GM19395 (cell line): ENCODE results near the gene IGIP.

Experiments used
- ATAC-seq: cut with Tn5 transposase; IDR thresholded peaks from one replicate; pipeline ENCODE4 v1.9.1; 2021; ENCODE audit warnings: mild to moderate bottlenecking, moderate library complexity; ENCODE audit not compliant: unreplicated experiment

IGIP gene

GRCh38 chr5:140125637-140126036 is at the start of gene IGIP:
IGIP (plus strand) TSS chr5:140125937; CDS start chr5:140128477, 2,540 bp downstream.
- no peak for ATAC-seq

- no peak for ATAC-seq
Observed at GRCh38 chr5:140076142-140076541, 49.6 kb upstream of the IGIP start.

- ATAC-seq: no peak
Observed at GRCh38 chr5:140076788-140077187, 48.9 kb upstream of the IGIP start.

GRCh38 chr5:140083120-140083519 is 42.6 kb upstream of the IGIP start:
- no peak for ATAC-seq

- no peak for ATAC-seq
Observed at GRCh38 chr5:140083650-140084049, 42.1 kb upstream of the IGIP start.

- ATAC-seq: no peak
Observed at GRCh38 chr5:140084541-140084940, 41.2 kb upstream of the IGIP start.

- ATAC-seq: no peak
Observed at GRCh38 chr5:140090251-140090650, 35.5 kb upstream of the IGIP start.

GRCh38 chr5:140093179-140093578 is 32.6 kb upstream of the IGIP start:
- no peak for ATAC-seq

- no peak for ATAC-seq
Observed at GRCh38 chr5:140093866-140094265, 31.9 kb upstream of the IGIP start.

- no peak for ATAC-seq
Observed at GRCh38 chr5:140094889-140095288, 30.8 kb upstream of the IGIP start.

GRCh38 chr5:140101179-140101578 is 24.6 kb upstream of the IGIP start:
- ATAC-seq: no peak

- ATAC-seq: no peak
Observed at GRCh38 chr5:140103154-140103553, 22.6 kb upstream of the IGIP start.

- no peak for ATAC-seq
Observed at GRCh38 chr5:140104100-140104499, 21.6 kb upstream of the IGIP start.

- ATAC-seq: no peak
Observed at GRCh38 chr5:140106101-140106500, 19.6 kb upstream of the IGIP start.

GRCh38 chr5:140106805-140107311 is 18.9 kb upstream of the IGIP start:
- ATAC-seq: no peak

GRCh38 chr5:140107312-140108092 is 18.2 kb upstream of the IGIP start:
- ATAC-seq: peak; percentile 87

- peak; percentile 9 for ATAC-seq
Observed at GRCh38 chr5:140108093-140109017, 17.4 kb upstream of the IGIP start.

- ATAC-seq: no peak
Observed at GRCh38 chr5:140109018-140109758, 16.5 kb upstream of the IGIP start.

GRCh38 chr5:140109759-140110645 is 15.7 kb upstream of the IGIP start:
- no peak for ATAC-seq

GRCh38 chr5:140110646-140110957 is 15.1 kb upstream of the IGIP start:
- ATAC-seq: no peak
